Immature natural killer cell (primary cell): ENCODE measurements around the gene CACFD1. TPM values are rescaled to one million over a fixed set of nuclear protein-coding genes. Genes with fewer than 3 reads are reported as not detected.

ENCODE experiments used
- DNase-seq, 3 donors: peaks; one replicate each; pipeline ENCODE4 v3.0.0; 2022; ENCODE audit warnings: mixed read lengths in 1 of 3
- H3K27ac Mint-ChIP-seq, 6 donors: one replicate each; pipeline ENCODE4 v1.8.0; 2020; ENCODE audit warnings: mixed read lengths in 6 of 6, mild to moderate bottlenecking in 5 of 6, inconsistent platforms in 4 of 6, moderate library complexity in 3 of 6
- H3K27me3 Mint-ChIP-seq, 3 donors: one replicate each; pipeline ENCODE4 v1.8.0; 2020 to 2021; ENCODE audit warnings: low read depth in 3 of 3, mild to moderate bottlenecking in 3 of 3, mixed read lengths in 3 of 3, moderate library complexity in 3 of 3, inconsistent platforms in 1 of 3
- H3K36me3 Mint-ChIP-seq, 3 donors: one replicate each; pipeline ENCODE4 v1.8.0; 2020; ENCODE audit warnings: mixed read lengths in 3 of 3, inconsistent platforms in 2 of 3, mild to moderate bottlenecking in 2 of 3
- H3K4me1 Mint-ChIP-seq, 2 donors: one replicate each; pipeline ENCODE4 v1.8.0; 2020; ENCODE audit warnings: inconsistent platforms in 2 of 2, mild to moderate bottlenecking in 2 of 2, mixed read lengths in 2 of 2, moderate library complexity in 1 of 2
- H3K4me3 Mint-ChIP-seq, 5 donors: one replicate each; pipeline ENCODE4 v1.8.0; 2020; ENCODE audit warnings: mild to moderate bottlenecking in 5 of 5, mixed read lengths in 5 of 5, inconsistent platforms in 3 of 5, moderate library complexity in 3 of 5
- H3K9me3 Mint-ChIP-seq, 6 donors: one replicate each; pipeline ENCODE4 v1.8.0; 2020; ENCODE audit warnings: mild to moderate bottlenecking in 6 of 6, mixed read lengths in 6 of 6, inconsistent platforms in 4 of 6, moderate library complexity in 3 of 6
- polyA plus RNA-seq, 3 donors: library from polyadenylated mRNA; unstranded; fragments of 300-500 nt; fragmentation: Illumina TruSeq; gene quantifications; one replicate each; pipeline ENCODE4 v1.2.3, GENCODE V29; 2021

The CACFD1 gene
- polyA plus RNA-seq, 3 donors from 2014 or later, result 5.3 to 11.3 (median 7.4) TPM

DNA sequence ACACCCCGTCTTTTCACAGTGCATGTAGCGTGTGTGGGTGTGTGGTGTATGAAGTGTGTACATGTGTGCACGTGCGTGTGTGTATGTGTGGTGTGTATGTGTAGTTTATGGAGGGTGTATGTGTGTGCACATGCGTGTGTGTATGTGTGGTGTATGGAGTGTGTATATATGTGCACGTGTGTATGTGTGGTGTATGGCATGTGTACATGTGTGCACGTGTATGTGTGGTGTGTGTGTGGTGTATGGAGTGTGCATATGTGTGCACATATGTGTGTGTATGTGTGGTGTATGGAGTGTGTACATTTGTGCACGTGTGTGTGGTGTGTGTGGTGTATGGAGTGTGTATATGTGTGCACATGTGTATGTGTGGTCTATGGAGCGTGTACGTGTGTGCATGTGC, 51.8 kb downstream of the CACFD1 start:
- Mint-ChIP-seq H3K27ac (no peak overlapping the region), H3K4me1 (peaks cover 10% of the 10 kb centered on the region in 2 donors), H3K27me3 (peaks cover 0 to 2% (median 0%) of the 10 kb centered on the region in 3 donors), H3K9me3 (no peaks in the 10 kb centered on the region), H3K4me3 (no peak overlapping the region), H3K36me3 (no peaks in the 10 kb centered on the region)
- DNase-seq, result no peak

DNA sequence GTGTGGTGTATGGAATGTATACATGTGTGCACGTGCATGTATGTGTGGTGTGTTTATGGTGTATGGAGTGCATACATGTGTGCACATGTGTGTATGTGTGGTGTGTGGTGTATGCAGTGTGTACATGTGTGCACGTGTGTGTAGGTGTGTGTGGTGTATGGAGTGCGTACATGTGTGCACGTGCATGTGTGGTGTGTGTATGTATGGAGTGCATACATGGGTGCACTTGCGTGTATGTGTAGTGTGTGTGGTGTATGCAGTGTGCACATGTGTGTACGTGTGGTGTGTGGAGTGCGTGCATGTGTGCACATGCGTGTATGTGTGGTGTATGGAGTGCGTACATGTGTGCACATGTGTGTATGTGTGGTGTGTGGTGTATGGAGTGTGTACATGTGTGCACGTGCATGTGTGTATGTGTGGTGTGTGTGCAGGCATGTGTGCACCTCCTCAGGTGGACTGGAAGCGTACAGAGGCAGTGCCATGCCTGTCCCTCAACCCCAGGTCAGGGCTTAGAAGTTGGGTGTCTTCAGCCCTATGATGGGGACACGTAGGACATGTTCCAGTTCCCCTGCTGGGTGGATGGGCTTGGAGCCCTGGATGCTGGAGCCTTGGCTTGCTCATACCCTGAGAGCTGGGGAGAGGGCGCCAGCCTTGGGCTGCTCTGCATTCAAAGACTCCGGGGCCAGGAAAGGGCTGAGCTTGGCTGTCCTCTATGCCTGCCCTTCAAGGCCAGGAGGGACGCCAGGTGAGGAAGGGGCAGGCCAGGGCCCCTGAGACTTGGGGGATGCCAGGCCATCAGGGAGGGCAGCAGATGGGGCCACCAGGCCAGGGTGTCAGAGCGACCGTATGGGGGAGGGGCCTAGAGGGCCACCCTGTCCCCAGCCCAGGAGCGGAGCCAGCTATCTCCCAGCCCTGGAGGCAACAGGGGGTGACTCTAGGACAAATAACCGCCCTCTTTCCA, 52.8 kb downstream of the CACFD1 start:
- Mint-ChIP-seq H3K27ac (no peak overlapping the region), H3K36me3 (no peaks in the 10 kb centered on the region), H3K27me3 (peaks cover 0 to 2% (median 0%) of the 10 kb centered on the region in 3 donors), H3K9me3 (no peaks in the 10 kb centered on the region), H3K4me3 (no peak overlapping the region), H3K4me1 (peaks cover 10% of the 10 kb centered on the region in 2 donors)
- DNase-seq, result no peak

DNA sequence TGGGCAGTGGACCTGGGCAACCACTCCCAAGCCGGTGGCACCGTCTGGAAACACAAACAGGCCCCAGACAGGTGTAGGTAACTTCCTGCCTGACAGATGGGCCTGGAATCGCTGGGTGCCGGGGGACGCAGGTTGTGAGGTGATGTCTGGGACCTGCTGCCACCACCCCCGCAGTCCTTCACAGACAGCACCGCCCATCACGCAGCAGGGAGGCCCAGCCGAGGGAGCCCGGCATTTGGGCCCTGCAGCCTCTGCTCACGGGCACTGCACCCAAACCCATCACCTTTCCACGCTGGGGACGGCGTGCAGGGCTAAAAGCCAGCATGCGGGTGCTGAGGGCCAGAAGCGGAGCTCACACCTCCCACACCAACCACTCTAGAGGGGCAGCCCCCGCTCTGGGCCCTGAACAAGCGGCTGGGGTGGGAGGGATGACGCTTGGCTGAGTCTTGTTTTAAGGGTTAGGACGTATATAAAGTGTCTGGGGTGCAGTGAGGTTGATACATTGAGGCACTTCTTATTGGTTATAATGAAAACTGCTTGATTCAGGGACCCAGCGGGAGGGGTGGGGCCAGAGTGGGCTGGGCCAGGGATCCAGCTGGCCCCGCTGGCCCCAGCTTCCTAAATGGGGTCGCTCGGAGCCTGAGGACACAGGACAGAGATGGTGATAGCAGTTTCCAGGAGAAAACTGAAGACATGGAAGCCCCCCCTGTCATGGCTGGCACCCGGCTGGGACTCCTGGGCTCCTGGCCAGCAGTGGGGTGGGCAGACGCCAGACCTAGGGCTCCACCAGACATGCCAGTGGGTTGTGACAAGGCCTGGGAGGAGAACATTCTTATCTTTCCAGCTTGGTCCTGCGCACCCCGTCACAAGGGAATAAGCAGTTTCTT, 53.7 kb downstream of the CACFD1 start:
- Mint-ChIP-seq H3K4me1 (peaks cover 10% of the 10 kb centered on the region in 2 donors), H3K4me3 (no peak overlapping the region), H3K9me3 (no peaks in the 10 kb centered on the region), H3K27ac (no peak overlapping the region), H3K27me3 (peaks cover 0 to 2% (median 0%) of the 10 kb centered on the region in 3 donors), H3K36me3 (no peaks in the 10 kb centered on the region)
- DNase-seq, result no peak

DNA sequence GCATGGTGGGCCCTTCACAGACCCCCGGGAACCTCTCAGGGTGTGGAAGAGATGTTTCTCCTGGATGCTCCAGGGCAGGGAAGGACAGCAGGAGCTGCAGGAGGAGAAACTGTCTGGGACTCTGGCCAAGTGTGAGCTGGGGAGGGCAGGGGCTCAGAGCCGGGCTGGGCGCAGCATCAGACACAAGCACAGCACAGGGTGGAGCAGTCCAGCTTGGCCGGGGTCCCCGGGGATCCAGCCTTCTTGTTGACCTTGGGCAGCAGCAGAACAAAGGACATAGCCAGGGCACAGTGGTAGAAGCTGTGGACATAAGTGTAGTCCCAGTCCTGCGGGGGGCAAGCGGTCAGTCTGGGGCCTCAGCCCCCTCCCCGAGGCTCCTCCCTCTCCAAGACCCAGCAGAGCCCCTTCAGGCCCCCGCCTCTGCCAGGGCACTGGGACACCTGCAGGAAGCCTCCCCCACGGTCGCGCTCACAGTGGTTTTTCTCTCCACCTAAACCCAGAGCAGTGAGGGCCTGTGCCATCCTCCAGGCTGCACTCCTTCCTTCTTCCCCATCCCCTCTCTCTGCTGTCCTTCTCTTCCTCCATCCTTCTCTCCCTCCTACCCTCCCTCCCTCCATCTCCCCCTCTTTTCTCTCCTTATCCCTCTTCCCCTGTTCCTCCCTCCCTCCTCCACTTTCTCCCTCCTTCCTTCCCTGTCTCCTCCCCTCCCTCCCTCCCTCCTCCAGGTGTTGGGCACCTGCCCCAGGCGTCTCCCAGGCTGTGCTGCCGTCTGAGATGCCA, 54.9 kb downstream of the CACFD1 start:
- Mint-ChIP-seq H3K36me3 (no peaks in the 10 kb centered on the region), H3K27me3 (no peaks in the 10 kb centered on the region), H3K27ac (no peak overlapping the region), H3K4me1 (peaks cover under 1% of the 10 kb centered on the region in 2 donors), H3K4me3 (no peak overlapping the region), H3K9me3 (no peaks in the 10 kb centered on the region)
- DNase-seq, result no peak

DNA sequence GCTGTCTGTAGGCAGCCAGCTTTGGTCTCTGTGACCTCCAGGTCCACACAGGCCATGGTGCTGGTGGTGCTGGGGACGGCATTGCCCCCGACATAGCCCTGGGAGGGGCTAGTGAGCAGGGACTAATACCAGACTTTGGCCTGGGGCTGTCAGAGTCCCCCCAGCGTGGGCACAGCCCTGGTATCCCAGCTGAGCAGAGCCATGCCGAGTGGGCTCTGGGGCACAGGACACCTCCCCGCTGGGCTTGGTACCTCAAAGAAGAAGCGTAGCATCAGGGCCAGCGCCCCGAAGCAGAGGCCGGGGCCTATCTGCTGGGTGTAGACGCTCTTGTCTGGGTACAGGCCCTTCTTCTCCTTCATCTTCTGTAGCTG, 55.4 kb downstream of the CACFD1 start:
- H3K4me1 Mint-ChIP-seq, result no peaks in the 10 kb centered on the region

DNA sequence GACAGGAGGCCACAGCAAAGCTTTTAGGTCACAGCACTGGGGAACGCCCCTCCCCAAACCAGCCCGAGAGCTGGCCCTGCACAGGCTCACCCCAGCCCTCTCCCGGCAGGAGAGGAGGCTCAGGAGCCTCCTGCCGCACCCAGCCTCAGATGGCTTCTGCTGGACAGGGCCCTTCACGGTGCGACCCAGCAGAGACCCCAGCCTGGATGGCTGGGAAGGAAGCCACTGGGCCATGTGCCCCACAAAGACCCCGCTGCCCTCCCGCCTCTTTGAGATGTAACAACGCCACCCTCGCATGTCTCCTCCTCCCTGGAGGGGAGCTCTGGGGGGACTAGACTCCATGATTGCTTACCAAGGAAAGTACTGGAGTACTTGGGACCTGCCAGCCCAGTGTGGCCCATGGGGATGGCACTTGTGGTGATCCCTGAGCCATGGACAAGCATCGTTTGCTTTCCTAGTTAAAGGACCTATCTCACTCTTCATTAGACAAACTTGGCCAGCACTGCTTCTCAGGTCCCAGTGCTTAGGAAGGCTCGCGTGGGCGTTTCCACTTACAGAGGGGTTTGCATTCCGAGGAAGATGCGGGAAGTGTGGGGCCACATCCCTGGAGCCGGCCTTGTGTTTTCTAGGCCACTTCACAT, 56.0 kb downstream of the CACFD1 start:
- Mint-ChIP-seq H3K9me3 (no peaks in the 10 kb centered on the region), H3K36me3 (no peaks in the 10 kb centered on the region), H3K4me1 (no peaks in the 10 kb centered on the region), H3K4me3 (no peak overlapping the region), H3K27me3 (no peaks in the 10 kb centered on the region), H3K27ac (no peak overlapping the region)
- DNase-seq, result no peak

More for the DNA sequence above, 55.4 kb downstream of the CACFD1 start:
- H3K27ac Mint-ChIP-seq, result no peak overlapping the region
- H3K36me3 Mint-ChIP-seq, result no peaks in the 10 kb centered on the region
- no peaks in the 10 kb centered on the region for H3K9me3 Mint-ChIP-seq
- no peak overlapping the region for H3K4me3 Mint-ChIP-seq
- H3K27me3 Mint-ChIP-seq, result no peaks in the 10 kb centered on the region
- no peak for DNase-seq

DNA sequence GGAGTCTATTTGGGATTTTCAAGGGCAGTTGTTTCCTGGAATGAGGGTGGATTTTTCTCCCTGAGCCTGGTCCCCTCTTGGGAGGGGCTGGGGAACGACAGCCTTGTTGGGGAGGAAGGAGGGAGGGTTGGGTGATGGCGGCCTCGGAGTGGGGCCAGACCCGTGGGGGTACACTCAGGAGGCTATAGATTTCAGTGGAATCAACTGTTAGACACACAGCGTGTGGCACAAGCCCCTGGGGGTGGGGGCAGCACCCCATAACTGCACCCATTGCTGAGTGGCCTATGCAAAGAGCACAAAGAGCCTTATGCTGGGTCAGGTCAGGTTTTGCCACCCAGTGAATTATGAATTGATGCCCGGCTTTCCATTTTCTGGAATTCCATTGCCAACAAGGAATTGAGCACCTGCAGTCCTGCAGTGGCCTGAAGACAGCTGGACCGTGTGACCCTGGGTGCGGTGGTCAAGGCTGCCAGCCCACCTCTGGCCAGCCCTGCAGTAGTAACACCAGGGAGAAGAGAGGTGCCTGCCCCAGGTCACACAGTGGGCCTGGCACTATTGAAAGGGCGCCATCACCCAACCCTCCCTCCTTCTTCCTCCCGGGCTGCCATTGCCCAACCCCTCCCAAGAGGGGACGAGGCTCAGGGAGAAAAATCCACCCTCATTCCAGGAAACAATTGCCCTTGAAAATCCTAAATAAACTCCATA, 56.6 kb downstream of the CACFD1 start:
- peaks cover 0 to 2% (median 0%) of the 10 kb centered on the region in 3 donors for H3K27me3 Mint-ChIP-seq
- DNase-seq, result no peak
- H3K9me3 Mint-ChIP-seq, result no peaks in the 10 kb centered on the region
- H3K4me3 Mint-ChIP-seq, result no peak overlapping the region
- H3K36me3 Mint-ChIP-seq, result no peaks in the 10 kb centered on the region
- H3K4me1 Mint-ChIP-seq, result no peaks in the 10 kb centered on the region
- no peak overlapping the region for H3K27ac Mint-ChIP-seq

DNA sequence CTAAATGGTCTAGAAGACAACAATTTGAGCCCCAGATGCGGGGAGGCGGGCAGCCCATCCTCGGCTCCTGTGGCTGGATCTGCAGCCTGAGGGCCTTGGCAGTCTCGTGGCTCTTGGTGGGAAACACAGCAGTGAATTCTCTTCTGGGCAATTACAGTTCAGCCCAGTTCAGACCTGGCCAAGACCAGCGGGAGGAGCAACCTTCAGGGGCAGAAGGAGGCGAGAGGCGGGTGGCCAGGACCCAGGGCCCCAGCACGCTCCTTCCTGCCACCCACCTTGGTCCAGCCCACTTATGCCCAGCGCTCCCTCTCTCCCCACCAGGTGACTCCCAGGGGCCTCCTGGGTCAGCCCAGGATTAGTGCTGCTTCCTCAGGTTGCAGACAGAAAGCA, 57.2 kb downstream of the CACFD1 start:
- Mint-ChIP-seq H3K27me3 (peaks cover 0 to 2% (median 0%) of the 10 kb centered on the region in 3 donors), H3K4me1 (no peaks in the 10 kb centered on the region), H3K36me3 (no peaks in the 10 kb centered on the region), H3K9me3 (no peaks in the 10 kb centered on the region), H3K4me3 (no peak overlapping the region), H3K27ac (no peak overlapping the region)
- no peak for DNase-seq

DNA sequence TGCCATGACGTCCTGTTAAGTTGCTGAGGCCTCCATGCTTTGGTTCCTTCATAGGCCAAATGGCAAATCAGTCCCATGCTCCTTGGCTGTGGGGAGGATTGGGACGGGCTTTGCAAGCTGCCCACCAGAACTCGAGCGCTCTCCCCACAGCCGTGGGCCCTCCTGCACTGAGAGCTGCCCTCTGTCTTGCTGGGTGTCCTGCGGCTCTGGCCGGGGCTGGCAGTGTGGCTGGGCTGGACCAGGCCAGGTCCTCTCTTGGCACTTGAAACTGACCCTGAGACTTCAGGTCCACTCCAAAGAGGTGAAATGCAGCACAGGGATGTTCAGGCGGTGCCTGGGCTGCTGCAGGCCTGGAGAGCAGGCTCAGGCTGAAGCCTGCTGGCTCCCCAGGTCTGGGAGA, 57.9 kb downstream of the CACFD1 start:
- Mint-ChIP-seq H3K9me3 (no peaks in the 10 kb centered on the region), H3K27ac (no peak overlapping the region), H3K4me1 (no peaks in the 10 kb centered on the region), H3K27me3 (peaks cover 0 to 2% (median 0%) of the 10 kb centered on the region in 3 donors), H3K36me3 (no peaks in the 10 kb centered on the region), H3K4me3 (no peak overlapping the region)
- DNase-seq, result no peak

DNA sequence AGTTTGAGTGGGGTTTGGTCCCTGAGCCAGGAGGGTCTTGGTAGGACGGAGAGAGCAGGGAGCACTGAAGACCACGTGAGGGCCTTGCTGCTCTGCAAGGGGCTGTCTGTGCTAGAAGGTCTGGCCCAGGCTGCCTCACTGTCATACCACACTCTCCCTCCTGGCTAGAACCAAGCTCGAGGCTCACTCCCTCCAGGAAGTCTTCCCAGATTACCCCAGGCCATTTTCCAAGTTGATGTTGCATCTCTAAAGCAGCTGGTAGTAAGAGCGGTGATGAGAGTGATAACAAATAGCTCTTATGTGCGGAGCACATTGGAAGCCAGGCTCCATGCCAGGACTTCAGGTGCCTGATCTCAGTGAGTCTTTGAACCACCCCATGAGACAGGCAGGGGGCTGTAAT, 58.4 kb downstream of the CACFD1 start:
- no peaks in the 10 kb centered on the region for H3K4me1 Mint-ChIP-seq
- no peak for DNase-seq
- H3K27me3 Mint-ChIP-seq, result peaks cover 0 to 2% (median under 1%) of the 10 kb centered on the region in 3 donors
- H3K9me3 Mint-ChIP-seq, result no peaks in the 10 kb centered on the region
- H3K27ac Mint-ChIP-seq, result no peak overlapping the region
- H3K36me3 Mint-ChIP-seq, result no peaks in the 10 kb centered on the region
- no peak overlapping the region for H3K4me3 Mint-ChIP-seq

DNA sequence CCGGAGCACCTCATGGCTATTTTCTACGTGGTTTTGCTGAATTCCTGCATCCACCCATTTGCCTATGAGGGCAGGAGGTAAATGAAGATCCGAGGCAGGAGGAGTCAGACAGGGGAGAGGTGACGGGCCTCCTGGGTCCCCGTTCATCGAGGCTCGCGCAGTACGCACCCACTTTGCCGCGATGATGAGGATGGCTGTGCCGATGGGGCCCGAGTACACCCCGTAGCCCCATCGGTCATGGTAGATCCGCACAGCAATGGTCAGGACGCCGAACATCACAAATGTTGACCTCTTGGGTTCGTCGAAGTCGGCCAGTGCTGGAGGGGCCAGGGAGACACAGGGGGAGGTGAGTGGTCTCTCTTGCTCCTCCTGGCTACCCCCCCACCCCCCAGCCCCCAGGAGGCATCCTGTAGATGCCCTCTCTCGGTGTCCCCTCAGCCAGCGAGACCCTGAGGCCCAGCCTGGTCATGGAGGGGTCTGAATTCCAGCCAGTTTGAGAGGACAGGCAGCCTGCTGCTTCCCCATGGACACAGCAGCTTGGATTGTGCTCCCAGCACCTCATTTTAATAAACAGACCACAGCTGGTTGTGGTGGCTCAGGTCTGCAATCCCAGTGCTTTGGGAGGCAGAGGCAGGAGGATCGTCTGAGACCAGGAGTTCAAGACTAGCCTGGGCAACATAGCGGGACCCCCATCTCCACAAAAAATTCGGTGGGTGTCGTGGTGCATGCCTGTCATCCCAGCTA, 59.1 kb downstream of the CACFD1 start:
- DNase-seq, result no peak
- no peak overlapping the region for H3K27ac Mint-ChIP-seq
- H3K4me3 Mint-ChIP-seq, result no peak overlapping the region
- H3K36me3 Mint-ChIP-seq, result no peaks in the 10 kb centered on the region
- no peaks in the 10 kb centered on the region for H3K9me3 Mint-ChIP-seq
- peaks cover 1 to 3% (median 2%) of the 10 kb centered on the region in 3 donors for H3K27me3 Mint-ChIP-seq
- no peaks in the 10 kb centered on the region for H3K4me1 Mint-ChIP-seq

DNA sequence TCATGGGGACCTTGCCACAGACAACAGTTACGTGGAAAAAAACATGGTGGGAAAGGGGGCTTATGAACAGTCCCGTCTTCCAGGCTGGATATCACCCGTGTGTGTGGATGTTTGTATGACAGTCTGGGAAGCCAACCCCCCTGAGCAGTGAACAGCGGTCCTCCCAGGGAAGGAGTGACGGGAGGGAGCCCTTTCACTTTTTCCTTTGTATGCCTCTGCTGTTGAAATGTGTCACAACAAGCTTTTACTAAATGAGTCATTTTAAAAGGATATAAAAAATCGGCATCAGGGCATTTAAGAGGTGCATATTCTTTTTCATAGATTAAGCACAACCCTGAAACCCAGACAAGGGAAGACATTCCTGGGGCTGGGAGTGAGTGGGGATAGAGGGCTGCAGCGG, 59.9 kb downstream of the CACFD1 start:
- peaks cover 1 to 3% (median 2%) of the 10 kb centered on the region in 3 donors for H3K27me3 Mint-ChIP-seq
- H3K9me3 Mint-ChIP-seq, result no peaks in the 10 kb centered on the region
- H3K27ac Mint-ChIP-seq, result no peak overlapping the region
- no peaks in the 10 kb centered on the region for H3K36me3 Mint-ChIP-seq
- H3K4me1 Mint-ChIP-seq, result no peaks in the 10 kb centered on the region
- DNase-seq, result no peak
- no peak overlapping the region for H3K4me3 Mint-ChIP-seq
